HG03520 (cell line): ENCODE data around the gene TNFRSF1B.

Source experiments
- ATAC-seq: cut with Tn5 transposase; IDR thresholded peaks from one replicate; pipeline ENCODE4 v1.9.1; 2021; ENCODE audit warnings: mild to moderate bottlenecking, moderate library complexity; ENCODE audit not compliant: unreplicated experiment

The TNFRSF1B gene

GRCh38 chr1:12157366-12158231, 9.2 kb upstream of the TNFRSF1B start:
- ATAC-seq: no peak

- no peak for ATAC-seq
These were observed 8.3 kb upstream of the TNFRSF1B start for GRCh38 chr1:12158357-12159092.

GRCh38 chr1:12159816-12160215, 7.0 kb upstream of the TNFRSF1B start:
- no peak for ATAC-seq

- no peak for ATAC-seq
These were observed 5.5 kb upstream of the TNFRSF1B start for GRCh38 chr1:12161324-12161661.

- ATAC-seq: peak; percentile 75
These were observed 4.9 kb upstream of the TNFRSF1B start for GRCh38 chr1:12161662-12162458.

GRCh38 chr1:12162459-12163137, 4.2 kb upstream of the TNFRSF1B start:
- ATAC-seq: no peak

GRCh38 chr1:12163210-12163609, 3.6 kb upstream of the TNFRSF1B start:
- ATAC-seq: no peak

- ATAC-seq: no peak
These were observed 2.6 kb upstream of the TNFRSF1B start for GRCh38 chr1:12164210-12164609.

GRCh38 chr1:12165342-12165741, 1.4 kb upstream of the TNFRSF1B start:
- no peak for ATAC-seq

- ATAC-seq: peak; percentile 7
These were observed 970 bp downstream of the TNFRSF1B start for GRCh38 chr1:12167493-12168429.

GRCh38 chr1:12168451-12169160, 1.8 kb downstream of the TNFRSF1B start:
- ATAC-seq: no peak

- ATAC-seq: no peak
These were observed 2.8 kb downstream of the TNFRSF1B start for GRCh38 chr1:12169442-12170135.

GRCh38 chr1:12170263-12170671, 3.5 kb downstream of the TNFRSF1B start:
- no peak for ATAC-seq

GRCh38 chr1:12171206-12172041, 4.6 kb downstream of the TNFRSF1B start:
- ATAC-seq: no peak

- ATAC-seq: no peak
These were observed 5.5 kb downstream of the TNFRSF1B start for GRCh38 chr1:12172042-12172851.

GRCh38 chr1:12173041-12173509, 6.3 kb downstream of the TNFRSF1B start:
- no peak for ATAC-seq
